Loucy (cell line): Measurements from ENCODE around the gene CPVL.

Experiments
- H2AFZ ChIP-seq: fragments of 200-600 bp; sonication (generic); 2 replicates; pipeline ENCODE4 v1.6.0; 2016; ENCODE audit warnings: antibody characterized with exemption, mild to moderate bottlenecking, low read length, moderate library complexity
- H3F3A ChIP-seq: fragments of 200-600 bp; 2 replicates; pipeline ENCODE4 v1.6.0; 2016; ENCODE audit warnings: antibody characterized with exemption, low read depth, mild to moderate bottlenecking
- H3K27me3 ChIP-seq: fragments of 200-600 bp; sonication (generic); 2 replicates; pipeline ENCODE4 v1.6.1; 2014; ENCODE audit warnings: low read length, mild to moderate bottlenecking; ENCODE audit not compliant: insufficient read depth, poor library complexity, severe bottlenecking
- H3K36me3 ChIP-seq: fragments of 200-600 bp; sonication (generic); 2 replicates; pipeline ENCODE4 v1.6.1; 2016; ENCODE audit warnings: low read length; ENCODE audit not compliant: insufficient read depth
- H3K4me1 ChIP-seq: fragments of 200-600 bp; sonication (generic); 2 replicates; pipeline ENCODE4 v1.5.1; 2014; ENCODE audit warnings: low read length, mild to moderate bottlenecking; ENCODE audit not compliant: insufficient read depth, poor library complexity, severe bottlenecking
- H3K4me2 ChIP-seq: fragments of 200-600 bp; sonication (generic); 2 replicates; pipeline ENCODE4 v1.6.0; 2014; ENCODE audit warnings: antibody characterized with exemption, low read length, low read depth, mild to moderate bottlenecking; ENCODE audit not compliant: poor library complexity, severe bottlenecking
- H3K4me3 ChIP-seq: fragments of 200-600 bp; sonication (generic); 2 replicates; pipeline ENCODE4 v1.5.1; 2014; ENCODE audit warnings: low read length, mild to moderate bottlenecking, mixed read lengths; ENCODE audit not compliant: poor library complexity, severe bottlenecking
- H3K79me2 ChIP-seq: fragments of 200-600 bp; sonication (generic); 2 replicates; pipeline ENCODE4 v1.6.1; 2014; ENCODE audit warnings: low read length; ENCODE audit not compliant: insufficient read depth
- H3K9ac ChIP-seq: fragments of 200-600 bp; sonication (generic); 2 replicates; pipeline ENCODE4 v1.6.0; 2014; ENCODE audit warnings: mild to moderate bottlenecking, low read depth, low read length, moderate library complexity; ENCODE audit not compliant: poor library complexity, severe bottlenecking
- H3K9me2 ChIP-seq: fragments of 200-600 bp; sonication (generic); replicated peaks from 2 replicates; pipeline ENCODE4 v1.6.1; 2016; ENCODE audit warnings: low read depth, low read length, mixed read lengths
- H3K9me3 ChIP-seq: fragments of 200-600 bp; sonication (generic); 2 replicates; pipeline ENCODE4 v1.6.1; 2014; ENCODE audit warnings: mild to moderate bottlenecking, antibody characterized with exemption, low read length, low read depth; ENCODE audit not compliant: insufficient read depth
- H4K20me1 ChIP-seq: fragments of 200-600 bp; sonication (generic); 2 replicates; pipeline ENCODE4 v1.6.0; 2014; ENCODE audit warnings: antibody characterized with exemption, low read length, mild to moderate bottlenecking; ENCODE audit not compliant: insufficient read depth, poor library complexity, severe bottlenecking
- CTCF ChIP-seq: fragments of 200-600 bp; sonication (generic); conservative IDR thresholded peaks from 2 replicates; pipeline ENCODE4 v1.5.1; 2014; ENCODE audit warnings: mild to moderate bottlenecking, antibody characterized with exemption, low read length
- EZH2phosphoT487 ChIP-seq: fragments of 200-600 bp; IDR thresholded peaks from 2 replicates; pipeline ENCODE4 v1.6.1; 2018; ENCODE audit warnings: antibody characterized with exemption, mild to moderate bottlenecking, moderate library complexity, borderline replicate concordance

The CPVL gene

GRCh38 chr7:28954471-28954870 lies 191.9 kb downstream of the CPVL start:
- H3K4me2 ChIP-seq, result no peak overlapping the region
- H3K4me3 ChIP-seq, result no peak overlapping the region
- peaks cover 16% of the 10 kb centered on the region for H3K4me1 ChIP-seq
- H3K9me3 ChIP-seq, result no peaks in the 10 kb centered on the region
- no peak overlapping the region for H3K9ac ChIP-seq
- no peaks in the 10 kb centered on the region for H3K79me2 ChIP-seq
- no peaks in the 10 kb centered on the region for H4K20me1 ChIP-seq
- no peaks in the 10 kb centered on the region for H3K27me3 ChIP-seq
- H3K9me2 ChIP-seq, result no peaks in the 10 kb centered on the region
- no peak overlapping the region for H2AFZ ChIP-seq
- no peak for TF ChIP-seq EZH2phosphoT487
- H3K36me3 ChIP-seq, result no peaks in the 10 kb centered on the region
- H3F3A ChIP-seq, result 0 out of 2 replicates have a peak, but pooled peaks cover 4% of the 10 kb centered on the region

GRCh38 chr7:28953633-28954032 lies 192.7 kb downstream of the CPVL start:
- Histone ChIP-seq H3K9ac (peak overlapping the region; percentile 12), H3K4me1 (peaks cover 16% of the 10 kb centered on the region), H3K4me3 (no peak overlapping the region), H2AFZ (peak overlapping the region; percentile 32; the same call in 1 of the 2 replicates), H3K36me3 (no peaks in the 10 kb centered on the region), H3K79me2 (no peaks in the 10 kb centered on the region), H3K27me3 (no peaks in the 10 kb centered on the region), H3F3A (0 out of 2 replicates have a peak, but pooled peaks cover 4% of the 10 kb centered on the region), H3K4me2 (peak overlapping the region; percentile 29), H3K9me3 (no peaks in the 10 kb centered on the region), H4K20me1 (no peaks in the 10 kb centered on the region), H3K9me2 (no peaks in the 10 kb centered on the region)
- TF ChIP-seq CTCF, result no peak
- no peak for TF ChIP-seq EZH2phosphoT487
